Measurements from ENCODE around the gene ITPR1.

DNA sequence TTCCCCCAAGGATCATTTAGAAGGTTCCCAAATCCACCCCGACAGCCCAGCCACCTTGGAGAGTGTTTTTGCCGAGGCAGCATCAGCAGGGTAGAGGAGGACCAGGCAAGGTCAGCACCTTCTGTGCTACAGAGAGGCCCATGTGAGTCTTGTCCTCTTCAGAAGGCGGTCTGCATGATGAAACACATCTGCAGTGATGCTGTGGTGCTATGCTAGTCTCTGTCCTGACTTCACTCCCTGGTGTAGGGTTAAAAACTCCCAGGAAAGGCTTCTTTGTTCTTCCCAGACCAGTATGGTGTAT is 87.9 kb downstream of the ITPR1 start:
- TF ChIP-seq, protein P1, sequence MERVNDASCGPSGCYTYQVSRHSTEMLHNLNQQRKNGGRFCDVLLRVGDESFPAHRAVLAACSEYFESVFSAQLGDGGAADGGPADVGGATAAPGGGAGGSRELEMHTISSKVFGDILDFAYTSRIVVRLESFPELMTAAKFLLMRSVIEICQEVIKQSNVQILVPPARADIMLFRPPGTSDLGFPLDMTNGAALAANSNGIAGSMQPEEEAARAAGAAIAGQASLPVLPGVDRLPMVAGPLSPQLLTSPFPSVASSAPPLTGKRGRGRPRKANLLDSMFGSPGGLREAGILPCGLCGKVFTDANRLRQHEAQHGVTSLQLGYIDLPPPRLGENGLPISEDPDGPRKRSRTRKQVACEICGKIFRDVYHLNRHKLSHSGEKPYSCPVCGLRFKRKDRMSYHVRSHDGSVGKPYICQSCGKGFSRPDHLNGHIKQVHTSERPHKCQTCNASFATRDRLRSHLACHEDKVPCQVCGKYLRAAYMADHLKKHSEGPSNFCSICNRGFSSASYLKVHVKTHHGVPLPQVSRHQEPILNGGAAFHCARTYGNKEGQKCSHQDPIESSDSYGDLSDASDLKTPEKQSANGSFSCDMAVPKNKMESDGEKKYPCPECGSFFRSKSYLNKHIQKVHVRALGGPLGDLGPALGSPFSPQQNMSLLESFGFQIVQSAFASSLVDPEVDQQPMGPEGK (CRISPR knock-in tag; IDR thresholded peaks at IDR 0.05; ENCODE audit: borderline replicate concordance), result no peak
- no peak for TF ChIP-seq RARB (CRISPR knock-in tag; IDR thresholded peaks at IDR 0.05)
- TF ChIP-seq ZFP3 (CRISPR knock-in tag; IDR thresholded peaks at IDR 0.05), result no peak
- TF ChIP-seq, protein P2, sequence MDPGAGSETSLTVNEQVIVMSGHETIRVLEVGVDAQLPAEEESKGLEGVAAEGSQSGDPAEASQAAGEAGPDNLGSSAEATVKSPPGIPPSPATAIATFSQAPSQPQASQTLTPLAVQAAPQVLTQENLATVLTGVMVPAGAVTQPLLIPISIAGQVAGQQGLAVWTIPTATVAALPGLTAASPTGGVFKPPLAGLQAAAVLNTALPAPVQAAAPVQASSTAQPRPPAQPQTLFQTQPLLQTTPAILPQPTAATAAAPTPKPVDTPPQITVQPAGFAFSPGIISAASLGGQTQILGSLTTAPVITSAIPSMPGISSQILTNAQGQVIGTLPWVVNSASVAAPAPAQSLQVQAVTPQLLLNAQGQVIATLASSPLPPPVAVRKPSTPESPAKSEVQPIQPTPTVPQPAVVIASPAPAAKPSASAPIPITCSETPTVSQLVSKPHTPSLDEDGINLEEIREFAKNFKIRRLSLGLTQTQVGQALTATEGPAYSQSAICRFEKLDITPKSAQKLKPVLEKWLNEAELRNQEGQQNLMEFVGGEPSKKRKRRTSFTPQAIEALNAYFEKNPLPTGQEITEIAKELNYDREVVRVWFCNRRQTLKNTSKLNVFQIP (CRISPR knock-in tag; IDR thresholded peaks at IDR 0.05; ENCODE audit: borderline replicate concordance, low read depth), result no peak
- TF ChIP-seq ARNTL (CRISPR knock-in tag; IDR thresholded peaks at IDR 0.05; ENCODE audit: borderline replicate concordance, low read depth), result no peak
- no peak for TF ChIP-seq ZNF70 (CRISPR knock-in tag; IDR thresholded peaks at IDR 0.05)

Measured in SK-N-SH treated with all-trans-retinoic acid at 6 μM for 48 hours (cell line).